GM18873 (cell line): ENCODE measurements around the gene OR52I2.
A peak's percentile ranks its signal among the peaks of the same experiment; 100 is the strongest.

Source experiments
- ATAC-seq: cut with Tn5 transposase; IDR thresholded peaks from one replicate; pipeline ENCODE4 v1.9.1; 2021; ENCODE audit warnings: mild to moderate bottlenecking, moderate library complexity, moderate number of reproducible peaks; ENCODE audit not compliant: unreplicated experiment, low FRiP score

OR52I2 gene

GRCh38 chr11:4607781-4608666 lies 26.5 kb downstream of the OR52I2 start, which contains the start of gene TRIM68:
Gene TRIM68, minus strand, starts transcription at chr11:4608231. Its CDS starts 2,727 bp downstream, at chr11:4605504.
- ATAC-seq = peak; percentile 98

- no peak for ATAC-seq
Measured at GRCh38 chr11:4610258-4610935, 28.9 kb downstream of the OR52I2 start.

- no peak for ATAC-seq
Measured at GRCh38 chr11:4611986-4612385, 30.4 kb downstream of the OR52I2 start.

GRCh38 chr11:4615856-4616444 lies 34.4 kb downstream of the OR52I2 start:
- no peak for ATAC-seq

- no peak for ATAC-seq
Measured at GRCh38 chr11:4619514-4619913, 38.0 kb downstream of the OR52I2 start.

- no peak for ATAC-seq
Measured at GRCh38 chr11:4626207-4627099, 44.9 kb downstream of the OR52I2 start.

GRCh38 chr11:4636136-4636535 lies 54.6 kb downstream of the OR52I2 start:
- no peak for ATAC-seq

- peak; percentile 83 for ATAC-seq
Measured at GRCh38 chr11:4636962-4637661, 55.6 kb downstream of the OR52I2 start, which contains the start of gene OR51D1. Gene OR51D1, plus strand, starts transcription at chr11:4637477. Its CDS starts 2,314 bp downstream, at chr11:4639791.

- no peak for ATAC-seq
Measured at GRCh38 chr11:4637662-4638047, 56.1 kb downstream of the OR52I2 start.

GRCh38 chr11:4639931-4640330 lies 58.4 kb downstream of the OR52I2 start:
- no peak for ATAC-seq

GRCh38 chr11:4641501-4641900 lies 60.0 kb downstream of the OR52I2 start:
- ATAC-seq = no peak

- no peak for ATAC-seq
Measured at GRCh38 chr11:4642043-4642442, 60.5 kb downstream of the OR52I2 start.
